ENCODE measurements around the gene SLC27A1.

DNA sequence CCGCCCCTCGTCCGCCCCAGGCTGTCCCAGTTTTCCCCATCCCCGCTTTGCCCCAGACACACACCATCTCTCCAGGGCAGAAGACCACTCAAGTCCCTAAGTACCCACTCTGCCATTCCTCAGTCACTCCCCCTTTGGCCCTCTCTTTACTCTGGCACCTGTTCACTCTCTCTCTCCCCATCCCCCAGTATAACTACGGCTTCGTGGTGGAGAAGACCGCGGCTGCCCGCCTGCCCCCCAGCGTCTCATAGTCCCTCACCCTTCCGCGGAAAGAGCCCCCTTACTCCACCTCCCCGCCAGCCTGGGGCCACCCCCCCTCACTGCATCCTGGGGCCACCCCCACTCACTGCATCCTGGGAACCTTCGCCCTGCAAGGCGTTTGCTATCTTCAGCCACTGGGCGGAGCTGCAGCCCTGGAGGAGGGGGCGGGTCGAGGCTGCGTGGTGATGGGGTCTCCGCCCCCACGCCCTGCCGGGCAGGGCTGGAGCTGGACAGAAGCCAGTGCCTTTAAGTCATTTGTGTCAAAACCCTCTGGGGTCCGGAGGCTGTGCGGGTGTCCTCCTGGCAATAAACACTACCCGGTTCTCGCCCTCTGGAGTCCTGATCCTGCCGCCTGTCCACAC is 45.5 kb upstream of the SLC27A1 start:
- TF ChIP-seq TBL1XR1 (IDR thresholded peaks at IDR 0.05; ENCODE audit: low read depth, low read length) (no peak), HDAC2 (IDR thresholded peaks at IDR 0.05) (no peak), RCOR1 (conservative IDR thresholded peaks at IDR 0.05; ENCODE audit: low read depth, low read length) (no peak), TCF3 (IDR thresholded peaks at IDR 0.05; ENCODE audit: borderline replicate concordance, insufficient read depth, low read depth, low read length) (no peak)
- TF ChIP-seq, protein P1, sequence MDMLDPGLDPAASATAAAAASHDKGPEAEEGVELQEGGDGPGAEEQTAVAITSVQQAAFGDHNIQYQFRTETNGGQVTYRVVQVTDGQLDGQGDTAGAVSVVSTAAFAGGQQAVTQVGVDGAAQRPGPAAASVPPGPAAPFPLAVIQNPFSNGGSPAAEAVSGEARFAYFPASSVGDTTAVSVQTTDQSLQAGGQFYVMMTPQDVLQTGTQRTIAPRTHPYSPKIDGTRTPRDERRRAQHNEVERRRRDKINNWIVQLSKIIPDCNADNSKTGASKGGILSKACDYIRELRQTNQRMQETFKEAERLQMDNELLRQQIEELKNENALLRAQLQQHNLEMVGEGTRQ (IDR thresholded peaks at IDR 0.05; ENCODE audit: borderline replicate concordance, low read depth, low read length): no peak
- TF ChIP-seq, protein P2, sequence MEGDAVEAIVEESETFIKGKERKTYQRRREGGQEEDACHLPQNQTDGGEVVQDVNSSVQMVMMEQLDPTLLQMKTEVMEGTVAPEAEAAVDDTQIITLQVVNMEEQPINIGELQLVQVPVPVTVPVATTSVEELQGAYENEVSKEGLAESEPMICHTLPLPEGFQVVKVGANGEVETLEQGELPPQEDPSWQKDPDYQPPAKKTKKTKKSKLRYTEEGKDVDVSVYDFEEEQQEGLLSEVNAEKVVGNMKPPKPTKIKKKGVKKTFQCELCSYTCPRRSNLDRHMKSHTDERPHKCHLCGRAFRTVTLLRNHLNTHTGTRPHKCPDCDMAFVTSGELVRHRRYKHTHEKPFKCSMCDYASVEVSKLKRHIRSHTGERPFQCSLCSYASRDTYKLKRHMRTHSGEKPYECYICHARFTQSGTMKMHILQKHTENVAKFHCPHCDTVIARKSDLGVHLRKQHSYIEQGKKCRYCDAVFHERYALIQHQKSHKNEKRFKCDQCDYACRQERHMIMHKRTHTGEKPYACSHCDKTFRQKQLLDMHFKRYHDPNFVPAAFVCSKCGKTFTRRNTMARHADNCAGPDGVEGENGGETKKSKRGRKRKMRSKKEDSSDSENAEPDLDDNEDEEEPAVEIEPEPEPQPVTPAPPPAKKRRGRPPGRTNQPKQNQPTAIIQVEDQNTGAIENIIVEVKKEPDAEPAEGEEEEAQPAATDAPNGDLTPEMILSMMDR (IDR thresholded peaks at IDR 0.05 in 2 of 3, conservative IDR thresholded peaks at IDR 0.05 in 1 of 3; ENCODE audit: control insufficient read depth in 2 of 3, extremely low read depth in 1 of 3, insufficient read depth in 1 of 3, low read depth in 3 of 3, low read length in 3 of 3): peak; percentile 43 to 56 (median 51)
